Measurements from ENCODE around the gene THAP12.

The THAP12 gene

GRCh38 chr11:76303399-76303798 lies 77.5 kb downstream of the THAP12 start:
- DNase-seq (ENCODE audit: low read depth in 4 of 4, low spot score in 1 of 4): no peak

GRCh38 chr11:76302996-76303395 lies 77.9 kb downstream of the THAP12 start:
- DNase-seq (ENCODE audit: low read depth in 4 of 4, low spot score in 1 of 4): no peak
